ENCODE measurements around the gene BACH2. TPM values are rescaled to one million over a fixed set of nuclear protein-coding genes. Genes with fewer than 3 reads are reported as not detected.

BACH2 gene
- total and polyA plus RNA-seq, 10 of the 15 experiments (the other 5 are each of a cell fraction or from before 2014, with no cell fraction given): 0.03 to 0.28 (median 0.04) TPM; not detected in 3

DNA sequence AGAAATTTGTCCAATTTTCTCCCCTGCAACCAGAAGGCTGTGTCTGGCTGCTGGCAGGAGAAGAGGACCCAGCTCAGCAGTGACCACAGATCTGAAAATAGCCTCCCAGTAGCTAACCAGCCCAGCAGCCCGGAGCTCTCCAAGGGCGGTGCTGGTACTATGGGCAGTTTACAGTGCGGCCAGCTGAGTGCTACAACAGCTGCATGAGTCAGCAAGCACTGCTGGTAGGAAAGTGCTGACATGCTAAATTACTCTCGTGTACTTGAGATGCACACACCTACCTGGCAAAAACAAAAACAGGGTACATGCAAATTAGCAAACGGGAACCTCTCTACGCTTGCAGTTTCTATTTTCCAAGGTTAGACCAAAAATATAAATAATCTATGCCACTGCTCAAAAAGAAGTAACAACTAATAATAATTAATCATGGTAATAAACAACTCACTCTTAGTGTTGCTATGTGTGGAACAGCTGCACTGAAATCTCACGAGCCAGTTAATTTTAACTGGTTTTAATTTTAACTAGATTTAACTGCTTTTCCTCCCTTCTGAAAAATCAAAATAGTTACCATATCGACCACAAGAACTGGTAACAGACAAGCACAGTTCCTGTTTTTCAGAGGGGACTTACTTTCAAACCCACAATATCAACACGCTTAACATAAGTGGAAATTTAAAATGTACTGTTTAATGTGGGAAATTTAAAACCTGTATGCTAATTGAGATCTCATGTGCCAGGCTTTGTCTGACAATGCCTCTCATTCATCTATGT is 10.8 kb downstream of the BACH2 start (continued):
- TF ChIP-seq, protein P1, sequence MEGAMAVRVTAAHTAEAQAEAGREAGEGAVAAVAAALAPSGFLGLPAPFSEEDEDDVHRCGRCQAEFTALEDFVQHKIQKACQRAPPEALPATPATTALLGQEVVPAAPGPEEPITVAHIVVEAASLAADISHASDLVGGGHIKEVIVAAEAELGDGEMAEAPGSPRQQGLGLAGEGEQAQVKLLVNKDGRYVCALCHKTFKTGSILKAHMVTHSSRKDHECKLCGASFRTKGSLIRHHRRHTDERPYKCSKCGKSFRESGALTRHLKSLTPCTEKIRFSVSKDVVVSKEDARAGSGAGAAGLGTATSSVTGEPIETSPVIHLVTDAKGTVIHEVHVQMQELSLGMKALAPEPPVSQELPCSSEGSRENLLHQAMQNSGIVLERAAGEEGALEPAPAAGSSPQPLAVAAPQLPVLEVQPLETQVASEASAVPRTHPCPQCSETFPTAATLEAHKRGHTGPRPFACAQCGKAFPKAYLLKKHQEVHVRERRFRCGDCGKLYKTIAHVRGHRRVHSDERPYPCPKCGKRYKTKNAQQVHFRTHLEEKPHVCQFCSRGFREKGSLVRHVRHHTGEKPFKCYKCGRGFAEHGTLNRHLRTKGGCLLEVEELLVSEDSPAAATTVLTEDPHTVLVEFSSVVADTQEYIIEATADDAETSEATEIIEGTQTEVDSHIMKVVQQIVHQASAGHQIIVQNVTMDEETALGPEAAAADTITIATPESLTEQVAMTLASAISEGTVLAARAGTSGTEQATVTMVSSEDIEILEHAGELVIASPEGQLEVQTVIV (IDR thresholded peaks at IDR 0.05; ENCODE audit: borderline replicate concordance, partially characterized antibody): no peak
- peak; percentile 85; the same call in 1 of the 2 replicates for TF ChIP-seq KDM1A (IDR thresholded peaks at IDR 0.05; ENCODE audit: borderline replicate concordance)
- 0 out of 2 replicates have a peak, but pooled peaks have one; percentile 20 for TF ChIP-seq GATAD2B (conservative IDR thresholded peaks at IDR 0.05; ENCODE audit: low read depth)
- TF ChIP-seq PAX8 (IDR thresholded peaks at IDR 0.05): peak; percentile 89; the same call in 1 of the 2 replicates
- TF ChIP-seq, protein P2, sequence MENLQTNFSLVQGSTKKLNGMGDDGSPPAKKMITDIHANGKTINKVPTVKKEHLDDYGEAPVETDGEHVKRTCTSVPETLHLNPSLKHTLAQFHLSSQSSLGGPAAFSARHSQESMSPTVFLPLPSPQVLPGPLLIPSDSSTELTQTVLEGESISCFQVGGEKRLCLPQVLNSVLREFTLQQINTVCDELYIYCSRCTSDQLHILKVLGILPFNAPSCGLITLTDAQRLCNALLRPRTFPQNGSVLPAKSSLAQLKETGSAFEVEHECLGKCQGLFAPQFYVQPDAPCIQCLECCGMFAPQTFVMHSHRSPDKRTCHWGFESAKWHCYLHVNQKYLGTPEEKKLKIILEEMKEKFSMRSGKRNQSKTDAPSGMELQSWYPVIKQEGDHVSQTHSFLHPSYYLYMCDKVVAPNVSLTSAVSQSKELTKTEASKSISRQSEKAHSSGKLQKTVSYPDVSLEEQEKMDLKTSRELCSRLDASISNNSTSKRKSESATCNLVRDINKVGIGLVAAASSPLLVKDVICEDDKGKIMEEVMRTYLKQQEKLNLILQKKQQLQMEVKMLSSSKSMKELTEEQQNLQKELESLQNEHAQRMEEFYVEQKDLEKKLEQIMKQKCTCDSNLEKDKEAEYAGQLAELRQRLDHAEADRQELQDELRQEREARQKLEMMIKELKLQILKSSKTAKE (IDR thresholded peaks at IDR 0.05; ENCODE audit: low read depth, poor library complexity, severe bottlenecking): peak; percentile 81
- TF ChIP-seq TCF12 (IDR thresholded peaks at IDR 0.05; ENCODE audit: low read depth, low read length): peak; percentile 82; the same call in 1 of the 2 replicates
- peak; percentile 40 for TF ChIP-seq BCL11A (IDR thresholded peaks at IDR 0.05; ENCODE audit: low read depth, low read length)
- no peak for TF ChIP-seq SP1 (IDR thresholded peaks at IDR 0.05; ENCODE audit: low read depth, low read length)
- TF ChIP-seq, protein P3, sequence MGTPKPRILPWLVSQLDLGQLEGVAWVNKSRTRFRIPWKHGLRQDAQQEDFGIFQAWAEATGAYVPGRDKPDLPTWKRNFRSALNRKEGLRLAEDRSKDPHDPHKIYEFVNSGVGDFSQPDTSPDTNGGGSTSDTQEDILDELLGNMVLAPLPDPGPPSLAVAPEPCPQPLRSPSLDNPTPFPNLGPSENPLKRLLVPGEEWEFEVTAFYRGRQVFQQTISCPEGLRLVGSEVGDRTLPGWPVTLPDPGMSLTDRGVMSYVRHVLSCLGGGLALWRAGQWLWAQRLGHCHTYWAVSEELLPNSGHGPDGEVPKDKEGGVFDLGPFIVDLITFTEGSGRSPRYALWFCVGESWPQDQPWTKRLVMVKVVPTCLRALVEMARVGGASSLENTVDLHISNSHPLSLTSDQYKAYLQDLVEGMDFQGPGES (IDR thresholded peaks at IDR 0.05): no peak
- TF ChIP-seq, protein P4, sequence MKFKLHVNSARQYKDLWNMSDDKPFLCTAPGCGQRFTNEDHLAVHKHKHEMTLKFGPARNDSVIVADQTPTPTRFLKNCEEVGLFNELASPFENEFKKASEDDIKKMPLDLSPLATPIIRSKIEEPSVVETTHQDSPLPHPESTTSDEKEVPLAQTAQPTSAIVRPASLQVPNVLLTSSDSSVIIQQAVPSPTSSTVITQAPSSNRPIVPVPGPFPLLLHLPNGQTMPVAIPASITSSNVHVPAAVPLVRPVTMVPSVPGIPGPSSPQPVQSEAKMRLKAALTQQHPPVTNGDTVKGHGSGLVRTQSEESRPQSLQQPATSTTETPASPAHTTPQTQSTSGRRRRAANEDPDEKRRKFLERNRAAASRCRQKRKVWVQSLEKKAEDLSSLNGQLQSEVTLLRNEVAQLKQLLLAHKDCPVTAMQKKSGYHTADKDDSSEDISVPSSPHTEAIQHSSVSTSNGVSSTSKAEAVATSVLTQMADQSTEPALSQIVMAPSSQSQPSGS (IDR thresholded peaks at IDR 0.05; ENCODE audit: low read length): peak; percentile 50; the same call in 1 of the 2 replicates
- no peak for TF ChIP-seq ZNF622 (IDR thresholded peaks at IDR 0.05)
- TF ChIP-seq MEF2B (IDR thresholded peaks at IDR 0.05; ENCODE audit: partially characterized antibody, poor library complexity, severe bottlenecking): peak; percentile 81
- TF ChIP-seq BACH1 (IDR thresholded peaks at IDR 0.05; ENCODE audit: borderline replicate concordance): peak; percentile 98
- TF ChIP-seq ASH2L (IDR thresholded peaks at IDR 0.05; ENCODE audit: borderline replicate concordance, low read depth): no peak
- TF ChIP-seq ZNF217 (IDR thresholded peaks at IDR 0.05): peak; percentile 90
- TF ChIP-seq RAD51 (IDR thresholded peaks at IDR 0.05): no peak
- TF ChIP-seq RUNX3 (IDR thresholded peaks at IDR 0.05; ENCODE audit: low read length): peak; percentile 92
- no peak for TF ChIP-seq CHD4 (IDR thresholded peaks at IDR 0.05)
- TF ChIP-seq YY1 (IDR thresholded peaks at IDR 0.05; ENCODE audit: low read depth, low read length): no peak
- peak; percentile 93 for TF ChIP-seq SPI1 (IDR thresholded peaks at IDR 0.05; ENCODE audit: borderline replicate concordance, insufficient read depth, low read depth, low read length)
- peak; percentile 51 to 68 for TF ChIP-seq BHLHE40 (IDR thresholded peaks at IDR 0.05; ENCODE audit: borderline replicate concordance in 1 of 2, low read depth in 2 of 2, low read length in 1 of 2)
- TF ChIP-seq NFIC (IDR thresholded peaks at IDR 0.05; ENCODE audit: low read depth, low read length): peak; percentile 68
- TF ChIP-seq BMI1 (IDR thresholded peaks at IDR 0.05; ENCODE audit: borderline replicate concordance): peak; percentile 80; the same call in 1 of the 2 replicates
